GM12874 (cell line): Measurements from ENCODE around the gene FHOD3.

ENCODE experiments used
- TF ChIP-seq, protein P1 (sequence below): IDR thresholded peaks from 2 replicates; pipeline ENCODE4 v1.5.1; 2011; ENCODE audit warnings: low read depth, mild to moderate bottlenecking, control low read depth, low read length, moderate library complexity; ENCODE audit not compliant: insufficient read depth

Gene FHOD3

DNA sequence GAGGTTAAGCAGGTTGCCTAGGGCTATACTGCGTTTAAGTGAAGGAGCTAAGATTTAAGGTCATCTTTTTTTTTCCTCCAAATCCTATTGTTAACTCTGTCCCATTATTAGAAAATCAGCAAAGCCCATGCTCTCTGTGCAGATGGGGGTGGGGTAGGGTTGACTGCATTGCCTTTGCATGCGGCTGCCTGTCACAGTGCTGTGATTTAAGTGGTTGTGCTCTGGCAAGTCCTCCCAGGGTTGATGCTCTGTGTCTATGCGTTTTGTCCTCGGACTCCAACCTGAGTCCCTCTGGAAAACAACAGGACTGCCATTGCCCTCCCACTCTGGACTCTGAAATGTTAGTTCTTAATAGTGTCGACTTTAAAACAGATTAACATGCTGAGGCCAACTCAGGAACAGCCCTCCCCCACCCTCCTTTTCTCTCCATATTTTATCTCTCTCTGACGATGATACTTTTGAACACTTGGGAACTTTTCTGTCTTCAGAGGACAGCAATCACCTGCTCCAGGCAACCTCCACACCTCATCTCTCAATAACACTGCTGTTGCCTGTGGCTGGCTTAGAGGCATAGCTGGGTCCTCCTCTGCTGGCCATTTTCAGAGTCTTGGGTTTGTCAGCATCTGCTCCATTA lies 5.8 kb downstream of the FHOD3 start:
- TF ChIP-seq, protein P1, sequence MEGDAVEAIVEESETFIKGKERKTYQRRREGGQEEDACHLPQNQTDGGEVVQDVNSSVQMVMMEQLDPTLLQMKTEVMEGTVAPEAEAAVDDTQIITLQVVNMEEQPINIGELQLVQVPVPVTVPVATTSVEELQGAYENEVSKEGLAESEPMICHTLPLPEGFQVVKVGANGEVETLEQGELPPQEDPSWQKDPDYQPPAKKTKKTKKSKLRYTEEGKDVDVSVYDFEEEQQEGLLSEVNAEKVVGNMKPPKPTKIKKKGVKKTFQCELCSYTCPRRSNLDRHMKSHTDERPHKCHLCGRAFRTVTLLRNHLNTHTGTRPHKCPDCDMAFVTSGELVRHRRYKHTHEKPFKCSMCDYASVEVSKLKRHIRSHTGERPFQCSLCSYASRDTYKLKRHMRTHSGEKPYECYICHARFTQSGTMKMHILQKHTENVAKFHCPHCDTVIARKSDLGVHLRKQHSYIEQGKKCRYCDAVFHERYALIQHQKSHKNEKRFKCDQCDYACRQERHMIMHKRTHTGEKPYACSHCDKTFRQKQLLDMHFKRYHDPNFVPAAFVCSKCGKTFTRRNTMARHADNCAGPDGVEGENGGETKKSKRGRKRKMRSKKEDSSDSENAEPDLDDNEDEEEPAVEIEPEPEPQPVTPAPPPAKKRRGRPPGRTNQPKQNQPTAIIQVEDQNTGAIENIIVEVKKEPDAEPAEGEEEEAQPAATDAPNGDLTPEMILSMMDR, result no peak

DNA sequence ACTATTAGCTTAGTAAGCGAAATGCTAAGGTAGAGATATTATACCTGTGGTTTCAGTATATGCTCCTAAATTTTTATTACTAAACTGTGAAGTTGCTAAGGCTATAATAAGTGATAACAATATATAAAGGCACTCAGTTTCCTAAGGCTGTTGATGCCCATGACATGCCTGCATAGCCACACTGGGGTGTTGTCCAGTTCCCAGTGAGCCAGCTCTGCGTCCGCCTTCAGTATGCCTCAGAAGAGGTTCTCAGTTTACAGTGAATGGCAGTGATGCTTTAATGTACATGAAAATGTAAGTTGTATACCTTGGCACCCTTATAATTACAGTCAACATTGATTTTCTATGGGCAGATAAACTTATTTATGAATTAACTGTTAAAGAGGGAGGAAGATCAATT lies 7.2 kb downstream of the FHOD3 start:
- TF ChIP-seq, protein P1, result no peak

DNA sequence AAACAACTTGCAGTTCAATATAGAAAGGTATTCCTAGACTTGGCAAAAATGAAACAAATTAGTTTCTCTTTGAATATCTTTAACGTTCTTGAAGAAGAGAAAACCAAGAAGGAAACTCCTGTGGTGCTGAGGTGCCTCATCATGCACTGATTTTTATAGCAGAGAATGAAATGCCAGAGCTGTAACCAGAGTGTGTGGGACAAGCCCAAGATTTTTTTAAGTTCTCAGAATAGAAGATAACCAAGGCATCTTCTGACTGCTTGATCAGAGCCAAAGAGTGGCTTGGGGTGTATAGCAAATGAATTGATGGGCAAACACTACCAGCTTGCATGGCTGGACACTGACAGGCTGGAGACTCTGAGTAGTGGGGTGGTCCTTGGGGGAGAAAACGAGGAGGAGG lies 7.9 kb downstream of the FHOD3 start:
- TF ChIP-seq, protein P1, result no peak

DNA sequence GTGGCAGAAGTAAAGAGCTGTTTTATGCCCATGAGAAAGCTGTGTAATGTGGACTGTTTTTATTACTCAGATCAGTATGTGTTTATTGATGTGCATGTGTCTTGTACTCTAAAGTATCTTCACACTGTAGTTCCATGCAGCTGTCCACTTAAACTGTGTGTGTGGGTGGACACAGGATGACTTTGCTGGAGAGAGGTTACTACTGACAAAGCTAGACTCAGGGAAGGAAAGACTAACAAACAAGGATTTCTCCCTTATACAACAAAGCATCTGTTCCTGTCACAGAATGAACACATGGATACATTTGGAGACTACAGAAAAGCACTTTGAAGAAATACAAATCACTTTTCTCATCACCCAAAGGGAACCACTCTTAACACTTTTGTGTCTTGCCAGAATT lies 10.0 kb downstream of the FHOD3 start:
- TF ChIP-seq, protein P1, result no peak

DNA sequence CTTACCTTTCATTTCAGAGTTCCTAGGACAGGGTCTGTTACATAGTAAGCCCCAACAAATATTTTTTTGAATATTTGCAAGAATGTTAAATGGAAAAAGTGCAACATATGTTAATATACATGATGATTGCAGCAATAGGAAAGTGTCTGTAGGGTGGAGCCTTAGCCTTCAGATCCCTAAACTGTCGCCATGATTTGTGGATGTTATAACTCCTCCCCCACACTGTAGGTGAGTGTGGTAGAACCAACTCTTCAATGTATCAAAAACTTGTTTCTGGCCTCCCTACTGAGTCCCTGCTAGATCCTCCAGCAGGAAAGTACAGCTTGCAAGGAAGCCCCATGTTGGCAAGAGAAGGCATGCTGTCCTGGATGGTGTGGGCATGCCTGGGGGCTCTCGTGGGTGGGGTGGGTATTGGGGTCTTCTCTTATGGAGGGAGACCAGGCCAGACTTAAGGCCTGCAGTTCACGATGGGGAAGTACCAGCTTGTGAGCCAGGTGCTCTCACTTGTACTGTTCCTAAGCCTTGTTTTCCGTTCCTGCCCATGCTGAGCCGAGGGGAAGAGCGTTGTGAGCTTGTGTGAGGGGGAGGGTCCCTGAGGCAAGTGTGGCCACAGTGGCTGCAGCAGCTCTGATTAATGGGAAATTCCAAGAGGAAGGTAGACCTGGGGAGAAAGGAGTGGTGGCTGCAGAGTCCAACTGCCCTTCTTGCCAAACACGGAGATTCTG lies 11.4 kb downstream of the FHOD3 start:
- TF ChIP-seq, protein P1, result no peak

DNA sequence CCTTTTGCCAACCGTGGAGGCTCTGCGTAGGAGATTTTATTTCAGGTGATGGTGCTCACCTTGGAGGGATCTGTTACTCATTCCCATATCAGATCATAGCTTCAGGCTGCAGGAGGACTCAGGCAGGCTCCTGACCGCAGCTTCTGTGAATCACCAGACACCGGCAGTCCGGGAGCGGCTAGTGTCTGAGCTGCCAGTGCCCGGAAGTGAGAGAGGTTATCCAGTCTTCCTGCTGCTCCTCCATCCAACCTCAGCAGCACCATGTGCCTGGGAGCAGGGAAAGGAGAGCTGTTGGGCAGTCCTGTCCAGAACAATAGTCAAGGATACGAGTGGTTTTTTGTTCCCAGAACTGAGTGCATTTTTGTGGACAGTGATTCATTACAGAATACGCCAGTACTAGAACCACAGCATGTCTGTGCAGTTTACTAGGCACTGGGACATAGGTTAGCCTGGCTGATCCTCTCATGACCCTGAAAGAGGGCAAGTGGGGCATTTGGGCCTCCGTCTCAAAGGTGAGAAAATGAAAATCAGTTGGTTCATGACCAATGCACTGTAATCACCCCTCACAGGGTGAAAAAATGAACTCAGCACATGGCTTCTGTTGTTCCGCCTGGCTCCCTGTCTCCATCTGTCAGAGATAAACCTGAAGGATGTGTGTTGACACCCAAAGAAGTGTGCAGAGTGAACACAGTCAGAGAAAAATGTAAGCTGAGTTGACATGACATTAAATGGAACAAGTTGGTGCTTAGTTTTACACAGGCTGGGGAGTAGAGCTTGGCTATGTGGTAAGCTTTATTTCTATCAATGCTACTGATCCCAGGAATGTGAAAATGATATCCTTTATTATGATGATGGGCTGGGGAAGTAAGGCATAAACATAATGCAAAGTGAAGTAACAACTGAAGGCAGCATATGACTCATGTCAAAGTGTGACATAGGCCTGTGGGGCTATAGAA lies 12.2 kb downstream of the FHOD3 start:
- TF ChIP-seq, protein P1, result no peak

DNA sequence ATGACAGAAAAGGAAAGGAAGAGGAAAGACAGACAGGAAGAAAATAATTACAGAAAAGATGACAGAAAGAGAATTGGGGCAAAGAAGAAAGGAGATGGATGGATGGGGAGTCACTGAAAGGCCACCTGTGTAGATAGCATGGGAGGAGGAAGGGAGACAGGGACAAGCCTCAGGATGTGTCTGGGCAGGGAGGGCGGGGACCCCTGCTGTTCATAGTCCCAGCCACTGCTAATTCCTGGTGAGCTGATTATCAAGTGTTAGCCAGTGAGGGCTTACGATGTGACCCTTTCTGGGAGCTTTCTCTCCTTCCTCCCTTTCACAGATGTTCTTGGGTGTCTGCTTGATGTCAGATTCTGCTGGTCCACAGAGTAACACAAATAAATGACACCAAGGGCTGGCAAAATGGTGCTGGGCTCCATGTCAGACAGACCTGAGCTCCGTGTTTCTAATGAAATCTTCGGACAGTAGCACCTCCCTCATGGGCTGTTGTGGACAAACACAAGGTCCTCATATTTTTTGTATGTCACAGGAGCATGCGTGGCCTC lies 13.6 kb downstream of the FHOD3 start:
- TF ChIP-seq, protein P1, result no peak
